ENCODE results near the gene SH3PXD2A.

Gene SH3PXD2A

GRCh38 chr10:103767756-103768155 lies 87.6 kb downstream of the SH3PXD2A start:
- no peak overlapping the region for H3K4me3 ChIP-seq (replicated peaks in 1 of 2; ENCODE audit: low read depth in 2 of 2, low read length in 2 of 2)
- no peak for DNase-seq (ENCODE audit: low read depth in 2 of 2)
- TF ChIP-seq CTCF (IDR thresholded peaks at IDR 0.05; ENCODE audit: low read depth, low read length) = no peak

GRCh38 chr10:103766751-103767505 lies 88.4 kb downstream of the SH3PXD2A start:
- no peak for DNase-seq (ENCODE audit: low read depth in 2 of 2)
- H3K4me3 ChIP-seq (replicated peaks in 1 of 2; ENCODE audit: low read depth in 2 of 2, low read length in 2 of 2) = no peak overlapping the region
- no peak for TF ChIP-seq CTCF (IDR thresholded peaks at IDR 0.05; ENCODE audit: low read depth, low read length)

GRCh38 chr10:103765981-103766380 lies 89.4 kb downstream of the SH3PXD2A start:
- no peak for DNase-seq (ENCODE audit: low read depth in 2 of 2)
- H3K4me3 ChIP-seq (replicated peaks in 1 of 2; ENCODE audit: low read depth in 2 of 2, low read length in 2 of 2) = no peak overlapping the region
- TF ChIP-seq CTCF (IDR thresholded peaks at IDR 0.05; ENCODE audit: low read depth, low read length) = no peak

GRCh38 chr10:103765168-103765567 lies 90.2 kb downstream of the SH3PXD2A start:
- no peak for TF ChIP-seq CTCF (IDR thresholded peaks at IDR 0.05; ENCODE audit: low read depth, low read length)
- peak in 1 of 2 donors; percentile 81 for DNase-seq (ENCODE audit: low read depth in 2 of 2)
- H3K4me3 ChIP-seq (replicated peaks in 1 of 2; ENCODE audit: low read depth in 2 of 2, low read length in 2 of 2) = no peak overlapping the region

- TF ChIP-seq CTCF (IDR thresholded peaks at IDR 0.05; ENCODE audit: low read depth, low read length) = no peak
- no peak overlapping the region for H3K4me3 ChIP-seq (replicated peaks in 1 of 2; ENCODE audit: low read depth in 2 of 2, low read length in 2 of 2)
- DNase-seq (ENCODE audit: low read depth in 2 of 2) = no peak
Observed at GRCh38 chr10:103764296-103765088, 90.9 kb downstream of the SH3PXD2A start.

- no peak for TF ChIP-seq CTCF (IDR thresholded peaks at IDR 0.05; ENCODE audit: low read depth, low read length)
- peak in 1 of 2 donors; percentile 15 for DNase-seq (ENCODE audit: low read depth in 2 of 2)
- no peak overlapping the region for H3K4me3 ChIP-seq (replicated peaks in 1 of 2; ENCODE audit: low read depth in 2 of 2, low read length in 2 of 2)
Observed at GRCh38 chr10:103763374-103764202, 91.8 kb downstream of the SH3PXD2A start.

Data from cardiac fibroblast (primary cell).